ENCODE measurements around the gene ASTN2.

- TF ChIP-seq POLR2A (IDR thresholded peaks at IDR 0.05): no peak
- TF ChIP-seq CTCF (IDR thresholded peaks at IDR 0.05): no peak
Observed at GRCh38 chr9:117084221-117084620, 330.6 kb downstream of the ASTN2 start.
